Activated naive CD8-positive, alpha-beta T cell (primary cell): ENCODE data around the gene NBEAL2.
"Not testable (repeated sequence)": the region's sequence is repeated elsewhere in the genome, so short reads cannot be mapped to it uniquely, and the experiment has no call there.

Experiments
- H3K27ac Mint-ChIP-seq: one replicate; pipeline ENCODE4 v1.8.0; 2021; ENCODE audit warnings: mixed read lengths
- H3K27me3 Mint-ChIP-seq: one replicate; pipeline ENCODE4 v1.8.0; 2021; ENCODE audit warnings: mixed read lengths
- H3K36me3 Mint-ChIP-seq: one replicate; pipeline ENCODE4 v1.8.0; 2021; ENCODE audit warnings: mixed read lengths
- H3K4me1 Mint-ChIP-seq: one replicate; pipeline ENCODE4 v1.8.0; 2021; ENCODE audit warnings: low read depth, mixed read lengths
- H3K4me3 Mint-ChIP-seq: one replicate; pipeline ENCODE4 v1.8.0; 2021; ENCODE audit warnings: mild to moderate bottlenecking, mixed read lengths
- H3K9me3 Mint-ChIP-seq: one replicate; pipeline ENCODE4 v1.8.0; 2021; ENCODE audit warnings: low read depth, mixed read lengths

Gene NBEAL2

DNA sequence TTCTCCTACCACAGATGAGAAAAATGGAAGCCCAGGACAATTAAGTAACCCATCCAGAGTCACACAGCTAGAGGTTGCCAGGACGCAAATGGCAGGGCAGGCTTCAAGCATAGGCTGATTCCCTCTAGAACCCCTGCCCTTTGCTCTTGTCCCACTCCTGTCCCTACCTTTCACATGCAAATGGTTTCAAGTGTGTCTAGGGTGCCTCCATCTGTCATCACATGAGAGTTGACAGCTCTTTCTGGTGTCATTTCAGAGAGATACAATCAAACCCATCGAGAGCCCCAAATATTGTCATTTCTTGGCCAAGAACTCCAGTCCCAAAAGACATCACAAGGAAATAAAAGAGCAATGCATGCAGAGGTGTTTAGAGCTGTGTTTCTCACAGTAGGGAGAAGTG lies 26.7 kb upstream of the NBEAL2 start:
- H3K36me3 Mint-ChIP-seq = peaks cover 3% of the 10 kb centered on the region
- H3K4me1 Mint-ChIP-seq = peaks cover 84% of the 10 kb centered on the region
- H3K27me3 Mint-ChIP-seq = no peaks in the 10 kb centered on the region
- peak overlapping the region; percentile 88 for H3K27ac Mint-ChIP-seq
- H3K9me3 Mint-ChIP-seq = no peaks in the 10 kb centered on the region
- peak overlapping the region; percentile 75 for H3K4me3 Mint-ChIP-seq

DNA sequence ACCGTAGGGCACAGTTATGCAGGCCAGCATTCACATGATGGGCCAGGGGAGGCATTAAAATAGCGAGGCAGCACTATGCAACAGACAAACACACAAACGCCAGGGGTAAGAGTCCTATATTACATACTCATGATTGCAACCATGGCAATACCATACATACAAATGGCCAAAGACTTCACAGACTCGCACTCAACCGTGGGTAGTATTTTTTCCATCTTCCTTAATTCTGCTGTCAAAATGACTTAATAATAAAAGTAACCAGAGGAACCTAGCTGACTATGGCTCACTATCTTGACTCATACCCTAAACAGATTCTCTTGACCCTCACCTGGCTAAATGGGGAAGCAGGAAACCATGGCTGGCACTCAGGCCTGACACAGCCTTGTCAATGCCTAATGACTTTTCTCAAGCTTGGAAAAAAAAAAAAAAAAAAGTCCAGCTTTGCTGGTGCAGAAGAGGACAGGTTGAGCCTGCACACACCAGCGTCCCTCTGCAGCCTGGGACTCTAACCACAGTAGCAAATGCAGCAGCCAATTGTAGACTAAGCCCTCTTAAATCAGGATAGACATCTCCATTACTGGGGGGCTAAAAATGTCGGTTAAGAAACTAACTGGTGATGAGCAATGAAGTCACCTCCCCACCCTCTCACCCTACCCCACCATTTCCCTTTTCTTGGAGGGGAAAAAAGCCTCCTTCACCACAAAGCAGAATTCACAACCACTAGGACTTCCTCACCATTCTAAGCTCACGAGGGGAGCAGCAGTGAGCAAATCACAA lies 26.0 kb upstream of the NBEAL2 start:
- Mint-ChIP-seq H3K27ac (peak overlapping the region; percentile 88), H3K4me1 (peaks cover 84% of the 10 kb centered on the region), H3K9me3 (no peaks in the 10 kb centered on the region), H3K4me3 (peak overlapping the region; percentile 75), H3K27me3 (no peaks in the 10 kb centered on the region), H3K36me3 (peaks cover 3% of the 10 kb centered on the region)

DNA sequence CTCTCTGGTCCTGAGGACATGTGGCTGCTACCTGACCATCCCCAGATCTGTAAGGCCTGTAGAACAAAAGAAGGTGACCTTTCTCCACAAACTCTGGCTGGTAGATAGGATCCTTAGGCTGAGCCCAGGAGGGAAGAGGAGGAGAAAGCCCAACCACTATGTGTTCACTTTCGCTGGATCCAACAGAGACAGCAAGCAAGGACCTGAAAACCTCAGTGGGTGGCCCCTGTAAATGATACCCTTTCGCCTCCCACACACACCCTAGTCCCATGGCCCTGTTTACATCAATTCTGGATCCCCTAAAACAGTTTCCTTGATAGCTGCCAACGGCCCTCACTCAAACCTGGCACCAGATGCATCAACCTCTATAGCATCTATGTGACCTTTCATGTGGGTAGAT lies 25.3 kb upstream of the NBEAL2 start:
- peak overlapping the region; percentile 75 for H3K4me3 Mint-ChIP-seq
- no peaks in the 10 kb centered on the region for H3K27me3 Mint-ChIP-seq
- peak overlapping the region; percentile 88 for H3K27ac Mint-ChIP-seq
- H3K9me3 Mint-ChIP-seq = no peaks in the 10 kb centered on the region
- peaks cover 3% of the 10 kb centered on the region for H3K36me3 Mint-ChIP-seq
- H3K4me1 Mint-ChIP-seq = peaks cover 84% of the 10 kb centered on the region

DNA sequence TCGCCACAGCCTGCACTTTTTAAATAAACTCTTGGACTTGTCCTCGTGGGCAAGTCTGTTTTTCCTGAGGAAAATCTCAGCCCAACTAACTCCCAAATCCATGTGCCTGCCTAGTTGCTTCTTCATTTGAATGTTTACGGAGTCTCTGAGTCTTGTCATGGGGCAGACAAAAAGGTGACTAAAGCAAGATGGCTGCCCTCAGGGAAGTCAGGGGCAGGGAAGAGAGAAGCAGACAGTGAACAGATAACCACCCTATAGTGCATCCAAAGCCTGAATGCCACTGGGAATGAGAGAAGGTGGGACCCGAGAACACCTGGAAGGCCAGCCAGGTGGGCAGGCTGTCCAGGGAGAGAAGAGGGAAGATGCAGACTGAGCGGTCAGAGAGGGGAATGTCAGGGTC lies 24.3 kb upstream of the NBEAL2 start:
- peaks cover 88% of the 10 kb centered on the region for H3K4me1 Mint-ChIP-seq
- no peaks in the 10 kb centered on the region for H3K9me3 Mint-ChIP-seq
- peaks cover 3% of the 10 kb centered on the region for H3K36me3 Mint-ChIP-seq
- peak overlapping the region; percentile 68 for H3K4me3 Mint-ChIP-seq
- H3K27me3 Mint-ChIP-seq = no peaks in the 10 kb centered on the region
- peak overlapping the region; percentile 89 for H3K27ac Mint-ChIP-seq

DNA sequence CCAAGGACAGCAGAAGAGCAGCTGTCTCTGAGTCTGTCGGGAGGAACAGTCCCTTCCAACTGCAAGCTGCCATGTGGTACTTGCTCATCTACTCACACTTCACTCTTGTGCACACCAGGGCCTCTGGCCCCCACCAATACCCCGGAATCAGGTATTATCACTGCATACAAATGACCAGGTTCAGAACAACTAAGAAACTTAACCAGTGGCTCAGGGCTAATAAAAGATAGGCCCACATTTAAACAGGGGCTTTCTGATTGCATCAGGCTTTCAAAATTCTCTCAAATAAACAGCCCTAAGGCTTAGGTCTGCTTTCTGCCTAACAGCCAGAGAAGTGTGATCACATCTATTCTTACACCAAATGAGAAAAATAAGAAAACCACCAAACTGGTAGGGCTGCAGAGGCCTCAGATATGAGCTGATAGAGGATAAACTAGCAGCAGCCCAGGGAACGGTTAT lies 23.6 kb upstream of the NBEAL2 start:
- H3K27ac Mint-ChIP-seq = peak overlapping the region; percentile 89
- peak overlapping the region; percentile 68 for H3K4me3 Mint-ChIP-seq
- H3K27me3 Mint-ChIP-seq = no peaks in the 10 kb centered on the region
- peaks cover 3% of the 10 kb centered on the region for H3K36me3 Mint-ChIP-seq
- H3K4me1 Mint-ChIP-seq = peaks cover 90% of the 10 kb centered on the region
- no peaks in the 10 kb centered on the region for H3K9me3 Mint-ChIP-seq

DNA sequence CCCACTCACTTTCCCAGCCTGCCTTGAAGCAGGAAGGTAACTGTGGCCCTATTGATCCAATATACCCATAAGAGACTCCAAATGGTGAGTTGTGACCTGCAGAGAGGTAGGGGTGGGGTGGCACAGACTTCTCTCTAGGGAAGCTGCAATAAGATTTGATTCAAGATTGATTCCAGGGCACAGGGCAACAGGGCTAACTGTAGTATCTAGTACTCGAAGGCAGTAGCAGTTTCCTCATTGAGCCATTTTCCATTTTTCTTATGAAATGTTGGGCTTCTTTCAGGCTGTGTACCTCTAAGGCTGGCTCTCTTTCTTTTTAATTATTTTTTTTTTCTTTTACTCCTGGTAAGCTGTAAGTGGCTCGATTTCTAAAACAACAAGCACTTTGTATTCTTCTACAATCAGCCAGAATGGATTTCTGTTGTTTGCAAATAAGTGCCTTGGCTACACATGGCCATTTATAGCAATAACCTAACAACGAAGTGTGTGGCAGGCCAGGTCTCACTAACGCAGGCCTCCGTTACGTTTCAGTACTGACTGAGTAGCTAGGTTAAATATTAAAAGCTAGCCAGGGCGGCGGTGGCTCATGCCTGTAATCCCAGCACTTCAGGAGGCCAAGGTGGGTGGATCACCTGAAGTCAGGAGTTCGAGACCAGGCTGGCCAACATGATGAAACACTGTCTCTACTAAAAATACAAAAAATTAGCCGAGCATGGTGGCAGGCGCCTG lies 22.2 kb upstream of the NBEAL2 start:
- H3K4me1 Mint-ChIP-seq = peaks cover 96% of the 10 kb centered on the region
- peak overlapping the region; percentile 20 for H3K4me3 Mint-ChIP-seq
- no peaks in the 10 kb centered on the region for H3K27me3 Mint-ChIP-seq
- no peaks in the 10 kb centered on the region for H3K9me3 Mint-ChIP-seq
- peak overlapping the region; percentile 89 for H3K27ac Mint-ChIP-seq
- peaks cover 5% of the 10 kb centered on the region for H3K36me3 Mint-ChIP-seq

DNA sequence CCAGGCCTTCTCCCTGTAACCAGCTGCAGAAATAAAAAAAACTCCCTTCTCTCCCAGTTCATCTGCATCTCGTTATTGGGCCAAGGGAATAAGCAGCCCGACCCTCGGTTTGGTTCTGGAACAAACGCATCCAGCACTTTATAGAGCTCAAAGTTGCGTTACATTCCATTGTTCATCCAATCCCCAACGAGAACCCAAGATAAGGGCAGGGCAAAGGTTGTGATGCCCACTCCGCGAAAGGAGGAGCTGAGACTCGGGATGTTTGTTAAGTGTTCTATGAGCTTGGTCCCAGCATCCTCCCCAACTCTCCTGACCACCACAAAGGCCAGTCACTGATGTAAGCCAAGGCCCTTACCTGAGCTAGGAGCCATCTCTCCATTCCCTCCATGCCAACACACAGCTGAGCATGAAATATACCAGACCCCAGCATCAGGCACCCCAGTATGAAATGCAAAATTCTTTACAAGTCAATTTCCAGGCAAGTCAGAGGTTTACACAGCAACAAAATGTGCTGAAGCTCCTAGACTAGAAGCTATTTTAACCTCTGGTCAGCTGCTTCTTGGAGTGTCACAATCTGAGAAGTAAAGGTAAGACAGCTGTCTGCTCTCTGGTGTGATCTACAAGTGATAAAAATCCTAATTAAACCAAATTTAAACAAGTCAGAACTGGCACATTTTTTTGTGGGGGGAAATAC lies 20.9 kb upstream of the NBEAL2 start:
- Mint-ChIP-seq H3K4me3 (peak overlapping the region; percentile 78), H3K36me3 (peaks cover 6% of the 10 kb centered on the region), H3K9me3 (no peaks in the 10 kb centered on the region), H3K27ac (peak overlapping the region; percentile 97), H3K27me3 (no peaks in the 10 kb centered on the region), H3K4me1 (peaks cover 94% of the 10 kb centered on the region)

DNA sequence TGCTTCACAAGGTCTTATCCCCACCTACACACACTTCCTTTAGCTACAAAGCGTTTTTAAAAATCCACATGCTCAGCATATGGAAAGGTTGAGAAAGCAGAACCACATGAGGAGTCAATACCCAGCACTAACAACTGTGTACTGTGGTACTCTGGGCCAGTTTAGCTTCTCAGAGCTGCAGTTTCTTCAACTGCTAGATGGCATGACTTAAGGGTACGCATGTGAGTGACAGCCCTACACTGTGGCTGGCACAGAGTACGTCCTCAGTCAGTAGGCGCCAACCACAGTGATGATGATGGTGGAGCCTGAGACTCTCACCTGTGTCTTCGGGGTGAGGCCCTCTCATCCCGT lies 20.3 kb upstream of the NBEAL2 start:
- H3K4me3 Mint-ChIP-seq = peak overlapping the region; percentile 78
- H3K36me3 Mint-ChIP-seq = peaks cover 6% of the 10 kb centered on the region
- H3K27me3 Mint-ChIP-seq = no peaks in the 10 kb centered on the region
- H3K9me3 Mint-ChIP-seq = no peaks in the 10 kb centered on the region
- peak overlapping the region; percentile 97 for H3K27ac Mint-ChIP-seq
- H3K4me1 Mint-ChIP-seq = peaks cover 89% of the 10 kb centered on the region

DNA sequence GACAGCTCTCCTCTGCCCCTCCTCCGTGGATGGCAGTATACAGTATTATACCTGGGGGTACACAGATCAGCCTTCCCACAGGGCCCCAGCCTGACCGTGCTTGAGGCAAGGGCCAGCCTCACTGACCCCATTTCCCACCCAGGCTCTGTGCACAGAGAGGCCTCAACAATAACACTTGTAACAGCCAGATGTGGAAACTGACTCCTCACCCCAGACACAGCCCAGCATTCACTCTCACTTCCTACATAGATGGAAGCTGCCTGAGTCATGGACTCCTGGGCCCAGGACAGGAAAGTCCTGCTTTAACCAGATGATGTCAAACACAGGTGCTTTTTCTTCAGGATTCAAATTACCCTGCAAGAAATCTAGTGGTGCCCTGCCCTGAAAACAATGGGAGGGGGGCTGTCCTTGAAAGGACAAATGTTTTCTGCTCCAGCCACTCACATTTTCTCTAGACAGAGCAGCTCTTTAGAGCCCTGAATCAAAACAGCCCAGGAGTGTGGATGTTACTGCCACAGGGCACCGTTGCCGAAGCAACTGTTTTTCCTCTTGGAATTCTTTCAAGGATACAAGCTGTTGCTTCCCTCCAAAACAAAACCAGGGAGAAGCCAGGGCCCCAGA lies 19.3 kb upstream of the NBEAL2 start:
- Mint-ChIP-seq H3K9me3 (no peaks in the 10 kb centered on the region), H3K27ac (peak overlapping the region; percentile 97), H3K4me3 (peak overlapping the region; percentile 78), H3K4me1 (peaks cover 82% of the 10 kb centered on the region), H3K27me3 (no peaks in the 10 kb centered on the region), H3K36me3 (peaks cover 6% of the 10 kb centered on the region)

DNA sequence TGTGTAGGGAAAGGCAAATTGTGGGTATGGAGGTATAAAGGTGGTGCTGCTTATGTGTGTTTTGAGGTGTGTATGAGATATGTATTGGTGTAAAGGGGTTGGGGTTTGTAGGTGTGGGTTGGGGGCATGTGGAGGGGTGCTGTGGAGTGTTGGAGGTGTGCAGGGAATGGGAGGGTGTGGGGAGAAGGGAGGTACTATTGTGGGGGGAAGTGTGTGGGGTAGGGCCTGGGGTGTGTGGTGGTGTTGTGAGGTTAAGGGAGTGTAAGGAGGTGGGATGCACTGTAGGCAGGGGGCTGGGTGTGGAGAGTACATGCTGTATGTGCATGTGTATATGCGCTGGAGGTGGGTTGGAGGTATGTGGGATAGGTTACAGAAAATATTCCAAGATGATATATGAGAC lies 18.6 kb upstream of the NBEAL2 start:
- peak overlapping the region; percentile 78 for H3K4me3 Mint-ChIP-seq
- H3K9me3 Mint-ChIP-seq = no peaks in the 10 kb centered on the region
- H3K27ac Mint-ChIP-seq = peak overlapping the region; percentile 97

DNA sequence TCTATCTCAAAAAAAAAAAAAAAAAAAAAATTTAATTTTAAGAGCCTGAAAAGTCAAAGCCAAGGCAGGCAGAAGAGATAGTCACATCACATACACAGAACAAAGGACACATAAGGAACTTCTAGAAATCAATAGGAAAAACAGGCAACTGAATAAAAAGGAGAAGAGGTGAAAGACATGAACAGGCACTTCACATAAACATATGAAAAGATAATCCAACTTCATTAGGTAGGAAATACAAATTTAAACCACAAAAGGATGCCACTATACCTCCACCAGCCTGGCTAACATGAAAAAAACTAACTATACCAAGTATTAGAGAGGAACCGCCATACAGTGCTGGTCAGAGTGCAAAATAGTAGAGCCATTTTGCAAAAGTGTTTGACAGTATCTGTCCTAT lies 17.0 kb upstream of the NBEAL2 start:
- peaks cover 83% of the 10 kb centered on the region for H3K4me1 Mint-ChIP-seq
- peak overlapping the region; percentile 41 for H3K27ac Mint-ChIP-seq
- peaks cover 9% of the 10 kb centered on the region for H3K36me3 Mint-ChIP-seq
- no peak overlapping the region for H3K4me3 Mint-ChIP-seq
- no peaks in the 10 kb centered on the region for H3K9me3 Mint-ChIP-seq
- H3K27me3 Mint-ChIP-seq = no peaks in the 10 kb centered on the region

More for the DNA sequence above, 18.6 kb upstream of the NBEAL2 start:
- Mint-ChIP-seq H3K36me3 (peaks cover 7% of the 10 kb centered on the region), H3K4me1 (peaks cover 82% of the 10 kb centered on the region), H3K27me3 (no peaks in the 10 kb centered on the region)

DNA sequence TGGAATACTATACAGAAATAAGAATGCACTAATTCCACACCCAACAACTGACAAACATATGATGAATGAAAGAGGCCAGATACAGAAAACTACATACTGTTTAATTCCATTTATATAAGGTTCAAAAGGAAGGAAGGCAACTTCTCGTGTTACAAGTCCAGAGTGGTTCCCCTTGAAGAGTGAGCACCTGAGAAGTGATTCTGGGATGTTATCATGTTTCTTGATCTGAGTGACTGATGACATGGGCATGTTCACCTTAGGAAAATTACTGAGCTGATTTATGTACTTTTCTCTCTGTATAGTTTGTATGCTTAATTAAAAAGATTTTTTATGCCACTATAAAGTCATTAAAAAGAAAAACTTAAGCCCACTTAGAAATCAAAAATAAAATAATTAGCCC lies 16.5 kb upstream of the NBEAL2 start:
- Mint-ChIP-seq H3K27ac (peak overlapping the region; percentile 41), H3K4me1 (peaks cover 87% of the 10 kb centered on the region), H3K36me3 (peaks cover 9% of the 10 kb centered on the region), H3K27me3 (no peaks in the 10 kb centered on the region), H3K4me3 (no peak overlapping the region), H3K9me3 (no peaks in the 10 kb centered on the region)

DNA sequence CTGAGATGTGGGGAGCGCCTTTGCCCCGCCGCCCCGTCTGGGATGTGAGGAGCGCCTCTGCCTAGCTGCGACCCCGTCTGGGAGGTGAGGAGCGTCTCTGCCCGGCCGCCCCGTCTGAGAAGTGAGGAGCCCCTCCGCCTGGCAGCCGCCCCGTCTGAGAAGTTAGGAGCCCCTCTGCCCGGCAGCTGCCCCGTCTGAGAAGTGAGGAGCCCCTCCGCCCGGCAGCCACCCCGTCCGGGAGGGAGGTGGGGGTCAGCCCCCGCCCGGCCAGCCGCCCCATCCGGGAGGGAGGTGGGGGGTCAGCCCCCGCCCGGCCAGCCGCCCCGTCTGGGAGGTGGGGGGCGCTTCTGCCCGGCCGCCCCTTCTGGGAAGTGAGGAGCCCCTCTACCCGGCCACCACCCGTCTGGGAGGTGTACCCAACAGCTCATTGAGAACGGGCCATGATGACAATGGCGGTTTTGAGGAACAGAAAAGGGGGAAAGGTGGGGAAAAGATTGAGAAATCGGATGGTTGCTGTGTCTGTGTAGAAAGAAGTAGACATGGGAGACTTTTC lies 15.4 kb upstream of the NBEAL2 start:
- not testable (repeated sequence) for H3K27ac Mint-ChIP-seq, H3K4me3 Mint-ChIP-seq, H3K27me3 Mint-ChIP-seq, H3K36me3 Mint-ChIP-seq, H3K9me3 Mint-ChIP-seq
- H3K4me1 Mint-ChIP-seq = peaks cover 87% of the 10 kb centered on the region

DNA sequence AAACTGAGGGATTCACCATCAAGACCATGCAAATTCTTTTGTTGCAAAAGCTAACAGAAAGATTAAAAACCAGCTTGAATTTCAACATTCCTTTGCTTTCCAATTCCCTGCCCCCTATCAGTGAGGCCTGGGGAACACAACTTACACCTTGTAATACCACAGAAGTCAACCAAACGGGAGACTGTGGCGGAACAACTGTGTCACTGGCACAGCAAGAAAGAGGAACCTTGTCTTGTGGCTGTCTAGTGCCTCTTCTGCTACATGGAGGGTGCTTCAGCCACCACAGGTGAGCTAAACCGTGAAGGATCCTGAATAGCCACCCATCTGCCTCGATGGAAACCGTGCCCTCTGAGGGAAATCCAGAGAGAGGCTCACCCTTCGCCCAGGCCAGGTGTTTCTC lies 14.3 kb upstream of the NBEAL2 start:
- no peaks in the 10 kb centered on the region for H3K9me3 Mint-ChIP-seq
- H3K27ac Mint-ChIP-seq = peak overlapping the region; percentile 6
- peaks cover 86% of the 10 kb centered on the region for H3K4me1 Mint-ChIP-seq
- no peak overlapping the region for H3K4me3 Mint-ChIP-seq
- H3K36me3 Mint-ChIP-seq = peaks cover 9% of the 10 kb centered on the region
- H3K27me3 Mint-ChIP-seq = no peaks in the 10 kb centered on the region
